ENCODE results near the gene PLCD1. TPM values are rescaled to one million over a fixed set of nuclear protein-coding genes. Genes with fewer than 3 reads are reported as not detected.

The PLCD1 gene
- total and polyA plus RNA-seq, 7 experiments from 2014 or later, result 13.1 to 44.0 (median 38.6) TPM

- H3K4me3 Mint-ChIP-seq, result no peak overlapping the region
- ATAC-seq, result no peak
Measured at GRCh38 chr3:37968813-37969595, 60.4 kb downstream of the PLCD1 start.

GRCh38 chr3:37968199-37968598, 61.2 kb downstream of the PLCD1 start:
- Mint-ChIP-seq H3K27me3 (no peaks in the 10 kb centered on the region), H3K4me1 (peaks cover 0 to 6% (median 3%) of the 10 kb centered on the region in 7 donors), H3K9me3 (no peaks in the 10 kb centered on the region), H3K4me3 (no peak overlapping the region), H3K27ac (peak overlapping the region in 1 of 9 donors; percentile 47), H3K36me3 (no peaks in the 10 kb centered on the region)
- intact Hi-C loops (cut with micrococcal nuclease), result loop anchor here in 1 of 2 donors (10.0 kb wide), 1 partner anchor 63 kb away; no protein-coding TSS in a partner anchor
- Histone ChIP-seq H3K4me1 (ENCODE audit: control insufficient read depth in 2 of 2, insufficient read depth in 2 of 2, low read length in 2 of 2) (peaks cover 0 to 4% of the 10 kb centered on the region in 2 donors), H3K4me3 (ENCODE audit: low read length) (no peak overlapping the region), H3K9me3 (ENCODE audit: control insufficient read depth in 2 of 3, low read length in 3 of 3) (no peaks in the 10 kb centered on the region), H3K27ac (ENCODE audit: low read depth, low read length) (no peak overlapping the region), H3K27me3 (ENCODE audit: control insufficient read depth in 2 of 2, insufficient read depth in 2 of 2, low read length in 2 of 2) (no peaks in the 10 kb centered on the region), H3K36me3 (ENCODE audit: control insufficient read depth in 2 of 3, insufficient read depth in 3 of 3, low read length in 3 of 3) (no peaks in the 10 kb centered on the region)
- DNase-seq (no peak), ATAC-seq (no peak)
- CTCF ChIA-PET, result interaction anchor here (0.6 to 4.5 kb wide), 7 partner anchors 8 to 240 kb away, joined by 3 to 28 read pairs (median 3); no protein-coding TSS in a partner anchor
- POLR2A ChIA-PET, result interaction anchor here (1.4 kb wide), 1 partner anchor 11 kb away, joined by 6 read pairs; no protein-coding TSS in a partner anchor

More at GRCh38 chr3:37968813-37969595, 60.4 kb downstream of the PLCD1 start:
- intact Hi-C loops (cut with micrococcal nuclease), result loop anchor here in 1 of 2 donors (10.0 kb wide), 1 partner anchor 64 kb away; no protein-coding TSS in a partner anchor
- ChIA-PET POLR2A (interaction anchor here (0.9 kb wide), 1 partner anchor 12 kb away, joined by 3 read pairs; no protein-coding TSS in a partner anchor), CTCF (interaction anchor here (0.6 to 4.5 kb wide), 4 partner anchors 13 to 241 kb away, joined by 3 to 28 read pairs (median 3); no protein-coding TSS in a partner anchor)
- no peaks in the 10 kb centered on the region for H3K4me1 ChIP-seq (ENCODE audit: control insufficient read depth in 2 of 2, insufficient read depth in 2 of 2, low read length in 2 of 2)
- H3K27ac ChIP-seq (ENCODE audit: low read depth, low read length), result no peak overlapping the region
- H3K36me3 ChIP-seq (ENCODE audit: control insufficient read depth in 2 of 3, insufficient read depth in 3 of 3, low read length in 3 of 3), result no peaks in the 10 kb centered on the region
- no peak for DNase-seq
- no peaks in the 10 kb centered on the region for H3K27me3 Mint-ChIP-seq
- no peaks in the 10 kb centered on the region for H3K9me3 ChIP-seq (ENCODE audit: control insufficient read depth in 2 of 3, low read length in 3 of 3)
- no peaks in the 10 kb centered on the region for H3K4me1 Mint-ChIP-seq
- H3K4me3 ChIP-seq (ENCODE audit: low read length), result no peak overlapping the region
- no peaks in the 10 kb centered on the region for H3K9me3 Mint-ChIP-seq
- no peaks in the 10 kb centered on the region for H3K36me3 Mint-ChIP-seq
- H3K27ac Mint-ChIP-seq, result peak overlapping the region in 1 of 9 donors; percentile 47
- no peaks in the 10 kb centered on the region for H3K27me3 ChIP-seq (ENCODE audit: control insufficient read depth in 2 of 2, insufficient read depth in 2 of 2, low read length in 2 of 2)

GRCh38 chr3:37967260-37967881, 62.1 kb downstream of the PLCD1 start:
- Mint-ChIP-seq H3K4me3 (no peak overlapping the region), H3K9me3 (no peaks in the 10 kb centered on the region), H3K4me1 (peaks cover 0 to 9% (median 7%) of the 10 kb centered on the region in 7 donors), H3K27me3 (no peaks in the 10 kb centered on the region), H3K27ac (no peak overlapping the region), H3K36me3 (no peaks in the 10 kb centered on the region)
- no peak overlapping the region for H3K27ac ChIP-seq (ENCODE audit: low read depth, low read length)
- no peak overlapping the region for H3K4me3 ChIP-seq (ENCODE audit: low read length)
- DNase-seq (peak; percentile 34 to 65 (median 57)), ATAC-seq (peak; percentile 87)
- no peaks in the 10 kb centered on the region for H3K36me3 ChIP-seq (ENCODE audit: control insufficient read depth in 2 of 3, insufficient read depth in 3 of 3, low read length in 3 of 3)
- CTCF ChIA-PET, result interaction anchor here (0.6 to 4.5 kb wide), 7 partner anchors 9 to 134 kb away, joined by 3 to 28 read pairs (median 3); no protein-coding TSS in a partner anchor
- no peaks in the 10 kb centered on the region for H3K9me3 ChIP-seq (ENCODE audit: control insufficient read depth in 2 of 3, low read length in 3 of 3)
- POLR2A ChIA-PET, result interaction anchor here (1.4 to 1.6 kb wide), 2 partner anchors 10 to 112 kb away, joined by 6 to 7 read pairs; no protein-coding TSS in a partner anchor
- H3K27me3 ChIP-seq (ENCODE audit: control insufficient read depth in 2 of 2, insufficient read depth in 2 of 2, low read length in 2 of 2), result no peaks in the 10 kb centered on the region
- intact Hi-C loops (cut with micrococcal nuclease), result loop anchor here (1.0 to 10.0 kb wide), 2 partner anchors 63 to 112 kb away; no protein-coding TSS in a partner anchor
- H3K4me1 ChIP-seq (ENCODE audit: control insufficient read depth in 2 of 2, insufficient read depth in 2 of 2, low read length in 2 of 2), result peaks cover 0 to 4% of the 10 kb centered on the region in 2 donors

GRCh38 chr3:37964716-37965115, 64.7 kb downstream of the PLCD1 start:
- CTCF ChIA-PET, result interaction anchor here (0.6 to 1.3 kb wide), 4 partner anchors 8 to 80 kb away, joined by 3 read pairs; no protein-coding TSS in a partner anchor
- no peaks in the 10 kb centered on the region for H3K36me3 ChIP-seq (ENCODE audit: control insufficient read depth in 2 of 3, insufficient read depth in 3 of 3, low read length in 3 of 3)
- peaks cover 0 to 13% (median 8%) of the 10 kb centered on the region in 7 donors for H3K4me1 Mint-ChIP-seq

GRCh38 chr3:37964146-37964545, 65.3 kb downstream of the PLCD1 start:
- H3K36me3 ChIP-seq (ENCODE audit: control insufficient read depth in 2 of 3, insufficient read depth in 3 of 3, low read length in 3 of 3), result no peaks in the 10 kb centered on the region
- CTCF ChIA-PET, result interaction anchor here (0.5 to 1.3 kb wide), 6 partner anchors 8 to 944 kb away, joined by 3 to 4 read pairs (median 3); no protein-coding TSS in a partner anchor
- H3K4me3 Mint-ChIP-seq, result no peak overlapping the region
- no peak overlapping the region for H3K27ac ChIP-seq (ENCODE audit: low read depth, low read length)
- peaks cover 0 to 13% (median 8%) of the 10 kb centered on the region in 7 donors for H3K4me1 Mint-ChIP-seq
- H3K36me3 Mint-ChIP-seq, result no peaks in the 10 kb centered on the region
- peaks cover 0 to 2% (median 0%) of the 10 kb centered on the region in 5 donors for H3K27me3 Mint-ChIP-seq
- no peaks in the 10 kb centered on the region for H3K9me3 Mint-ChIP-seq
- no peak overlapping the region for H3K4me3 ChIP-seq (ENCODE audit: low read length)
- DNase-seq (no peak), ATAC-seq (no peak)
- no peaks in the 10 kb centered on the region for H3K9me3 ChIP-seq (ENCODE audit: control insufficient read depth in 2 of 3, low read length in 3 of 3)
- intact Hi-C loops (cut with micrococcal nuclease), result loop anchor here in 1 of 2 donors (10.0 kb wide), 1 partner anchor 59 kb away; no protein-coding TSS in a partner anchor
- POLR2A ChIA-PET, result interaction anchor here (0.7 to 0.9 kb wide), 2 partner anchors 109 to 555 kb away, joined by 3 read pairs; no protein-coding TSS in a partner anchor
- H3K4me1 ChIP-seq (ENCODE audit: control insufficient read depth in 2 of 2, insufficient read depth in 2 of 2, low read length in 2 of 2), result peaks cover 0 to 4% of the 10 kb centered on the region in 2 donors
- no peaks in the 10 kb centered on the region for H3K27me3 ChIP-seq (ENCODE audit: control insufficient read depth in 2 of 2, insufficient read depth in 2 of 2, low read length in 2 of 2)
- no peak overlapping the region for H3K27ac Mint-ChIP-seq

More at GRCh38 chr3:37964716-37965115, 64.7 kb downstream of the PLCD1 start:
- Mint-ChIP-seq H3K27me3 (peaks cover 0 to 2% (median 0%) of the 10 kb centered on the region in 5 donors), H3K27ac (peak overlapping the region in 1 of 9 donors; percentile 20), H3K4me3 (no peak overlapping the region), H3K36me3 (no peaks in the 10 kb centered on the region), H3K9me3 (no peaks in the 10 kb centered on the region)
- intact Hi-C loops (cut with micrococcal nuclease), result loop anchor here in 1 of 2 donors (10.0 kb wide), 1 partner anchor 60 kb away; no protein-coding TSS in a partner anchor
- POLR2A ChIA-PET, result interaction anchor here (0.9 kb wide), 1 partner anchor 109 kb away, joined by 3 read pairs; no protein-coding TSS in a partner anchor
- DNase-seq (no peak), ATAC-seq (no peak)
- H3K27me3 ChIP-seq (ENCODE audit: control insufficient read depth in 2 of 2, insufficient read depth in 2 of 2, low read length in 2 of 2), result no peaks in the 10 kb centered on the region
- peaks cover 0 to 4% of the 10 kb centered on the region in 2 donors for H3K4me1 ChIP-seq (ENCODE audit: control insufficient read depth in 2 of 2, insufficient read depth in 2 of 2, low read length in 2 of 2)
- H3K9me3 ChIP-seq (ENCODE audit: control insufficient read depth in 2 of 3, low read length in 3 of 3), result no peaks in the 10 kb centered on the region
- H3K4me3 ChIP-seq (ENCODE audit: low read length), result no peak overlapping the region
- H3K27ac ChIP-seq (ENCODE audit: low read depth, low read length), result no peak overlapping the region

- H3K4me1 Mint-ChIP-seq, result peaks cover 0 to 13% (median 8%) of the 10 kb centered on the region in 7 donors
Measured at GRCh38 chr3:37963635-37964034, 65.8 kb downstream of the PLCD1 start.

More at GRCh38 chr3:37963635-37964034, 65.8 kb downstream of the PLCD1 start:
- Mint-ChIP-seq H3K4me3 (no peak overlapping the region), H3K9me3 (no peaks in the 10 kb centered on the region), H3K36me3 (no peaks in the 10 kb centered on the region), H3K27ac (peak overlapping the region in 2 of 9 donors; percentile 50 to 63), H3K27me3 (peaks cover 0 to 2% (median 0%) of the 10 kb centered on the region in 5 donors)
- DNase-seq, result no peak
- H3K27ac ChIP-seq (ENCODE audit: low read depth, low read length), result no peak overlapping the region
- no peaks in the 10 kb centered on the region for H3K27me3 ChIP-seq (ENCODE audit: control insufficient read depth in 2 of 2, insufficient read depth in 2 of 2, low read length in 2 of 2)
- no peaks in the 10 kb centered on the region for H3K36me3 ChIP-seq (ENCODE audit: control insufficient read depth in 2 of 3, insufficient read depth in 3 of 3, low read length in 3 of 3)
- no peaks in the 10 kb centered on the region for H3K9me3 ChIP-seq (ENCODE audit: control insufficient read depth in 2 of 3, low read length in 3 of 3)
- peaks cover 0 to 4% of the 10 kb centered on the region in 2 donors for H3K4me1 ChIP-seq (ENCODE audit: control insufficient read depth in 2 of 2, insufficient read depth in 2 of 2, low read length in 2 of 2)
- POLR2A ChIA-PET, result interaction anchor here (0.7 kb wide), 1 partner anchor 555 kb away, joined by 3 read pairs; no protein-coding TSS in a partner anchor
- CTCF ChIA-PET, result interaction anchor here (0.6 to 1.3 kb wide), 5 partner anchors 8 to 944 kb away, joined by 3 to 4 read pairs (median 3); no protein-coding TSS in a partner anchor
- intact Hi-C loops (cut with micrococcal nuclease), result loop anchor here in 1 of 2 donors (10.0 kb wide), 1 partner anchor 59 kb away; no protein-coding TSS in a partner anchor
- no peak overlapping the region for H3K4me3 ChIP-seq (ENCODE audit: low read length)
- ATAC-seq, result no peak

All from naive thymus-derived CD4-positive, alpha-beta T cell (primary cell).